Gastrocnemius medialis (tissue), 4 donors: ENCODE measurements around the gene HNRNPU. TPM values are rescaled to one million over a fixed set of nuclear protein-coding genes. Genes with fewer than 3 reads are reported as not detected.

Experiments used
- ATAC-seq, 2 donors: fragments of 150-250 bp; one replicate each; pipeline ENCODE4 v1.9.1; 2016
- DNase-seq, 2 donors: peaks; one replicate each; pipeline ENCODE4 v3.0.0-alpha.2; 2019
- H3K27ac ChIP-seq, 4 donors: fragments of 200-600 bp; sonication (generic); 1 replicate in 1 of 4; 2 replicates in 3 of 4; pipeline ENCODE4 v1.5.1; 2016 to 2018; ENCODE audit warnings: mild to moderate bottlenecking in 2 of 4, moderate library complexity in 1 of 4
- H3K27me3 ChIP-seq, 3 donors: fragments of 200-600 bp; sonication (generic) in 2 of 3; 1 replicate in 1 of 3; 2 replicates in 2 of 3; pipeline versions ENCODE4 v1.5.1 to v1.6.0; 2016 to 2019; ENCODE audit warnings: mild to moderate bottlenecking in 1 of 3, moderate library complexity in 1 of 3
- H3K36me3 ChIP-seq, 2 donors: fragments of 200-600 bp; sonication (generic) in 1 of 2; one replicate each; pipeline ENCODE4 v1.5.1; 2017 to 2018
- H3K4me1 ChIP-seq, 2 donors: fragments of 200-600 bp; sonication (generic) in 1 of 2; one replicate each; pipeline ENCODE4 v1.5.1; 2016 to 2017; ENCODE audit warnings: mild to moderate bottlenecking in 2 of 2
- H3K4me3 ChIP-seq, 4 donors: fragments of 200-600 bp; sonication (generic) in 3 of 4; 1 replicate in 1 of 4; 2 replicates in 3 of 4; pipeline ENCODE4 v1.5.1; 2016 to 2019; ENCODE audit warnings: mild to moderate bottlenecking in 2 of 4
- H3K9me3 ChIP-seq, 3 donors: fragments of 200-600 bp; sonication (generic) in 2 of 3; 1 replicate in 1 of 3; 2 replicates in 2 of 3; pipeline ENCODE4 v1.5.1; 2016 to 2019
- POLR2A ChIP-seq, 2 donors: fragments of 450-650 bp; IDR thresholded peaks; one replicate each; pipeline ENCODE4 v1.6.1; 2017; ENCODE audit warnings: antibody characterized with exemption in 2 of 2, mild to moderate bottlenecking in 2 of 2, moderate library complexity in 2 of 2
- in situ Hi-C, 4 donors: fragments of 200-750 bp; cut with MboI; loops; one replicate each; pipeline versions ENCODE4 v1.15.0 to v1.8.0; 2017; ENCODE audit warnings: low sequenced_read_pairs in 4 of 4
- intact Hi-C: fragments of 100-400 bp; cut with DNase I; formaldehyde crosslinking; loops from one replicate; pipeline ENCODE4 v1.15.1; 2023; ENCODE audit warnings: low total_unique reads
- total RNA-seq, 4 donors: library from RNA; depleted of rRNA; stranded (reverse); fragments of >200 nt; gene quantifications; one replicate each; pipeline versions ENCODE4 v1.1.0 to v1.2.3, GENCODE V29; 2016
- TF ChIP-seq, protein P1 (sequence below), 5 experiments: fragments of 450-650 bp in 3 of 5; fragments of 200-600 bp in 2 of 5; sonication (generic) in 2 of 5; IDR thresholded peaks in 4 of 5; conservative IDR thresholded peaks in 1 of 5; 1 replicate in 4 of 5; 2 replicates in 1 of 5; pipeline ENCODE4 v1.5.1; 2016 to 2019; ENCODE audit warnings: antibody characterized with exemption in 5 of 5, mild to moderate bottlenecking in 3 of 5, moderate library complexity in 3 of 5

HNRNPU gene
- total RNA-seq, 4 donors from 2014 or later: 167 to 243 (median 207) TPM

DNA sequence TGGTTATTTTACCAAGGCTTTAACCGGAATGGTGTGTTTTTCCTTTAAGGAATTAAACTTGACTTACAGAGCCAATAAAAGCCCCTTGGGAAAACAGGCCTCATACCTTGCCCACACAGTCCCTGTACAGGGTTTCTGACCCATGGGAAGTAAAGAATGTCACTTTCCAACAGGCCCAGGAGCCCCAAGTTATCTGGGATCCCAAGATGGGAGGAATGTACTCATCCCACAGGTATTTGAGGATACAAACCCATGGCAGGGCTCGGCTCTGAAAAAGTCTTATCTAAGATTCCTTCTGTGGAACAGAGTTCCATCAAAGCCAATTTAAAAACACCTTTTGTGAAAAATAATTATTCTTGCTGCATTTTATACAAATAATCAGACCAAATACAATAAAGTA lies 44.2 kb downstream of the HNRNPU start:
- no peaks in the 10 kb centered on the region for H3K4me1 ChIP-seq
- no peak overlapping the region for H3K4me3 ChIP-seq
- no peaks in the 10 kb centered on the region for H3K36me3 ChIP-seq
- no peak for TF ChIP-seq POLR2A (IDR thresholded peaks at IDR 0.05)
- TF ChIP-seq, protein P1, sequence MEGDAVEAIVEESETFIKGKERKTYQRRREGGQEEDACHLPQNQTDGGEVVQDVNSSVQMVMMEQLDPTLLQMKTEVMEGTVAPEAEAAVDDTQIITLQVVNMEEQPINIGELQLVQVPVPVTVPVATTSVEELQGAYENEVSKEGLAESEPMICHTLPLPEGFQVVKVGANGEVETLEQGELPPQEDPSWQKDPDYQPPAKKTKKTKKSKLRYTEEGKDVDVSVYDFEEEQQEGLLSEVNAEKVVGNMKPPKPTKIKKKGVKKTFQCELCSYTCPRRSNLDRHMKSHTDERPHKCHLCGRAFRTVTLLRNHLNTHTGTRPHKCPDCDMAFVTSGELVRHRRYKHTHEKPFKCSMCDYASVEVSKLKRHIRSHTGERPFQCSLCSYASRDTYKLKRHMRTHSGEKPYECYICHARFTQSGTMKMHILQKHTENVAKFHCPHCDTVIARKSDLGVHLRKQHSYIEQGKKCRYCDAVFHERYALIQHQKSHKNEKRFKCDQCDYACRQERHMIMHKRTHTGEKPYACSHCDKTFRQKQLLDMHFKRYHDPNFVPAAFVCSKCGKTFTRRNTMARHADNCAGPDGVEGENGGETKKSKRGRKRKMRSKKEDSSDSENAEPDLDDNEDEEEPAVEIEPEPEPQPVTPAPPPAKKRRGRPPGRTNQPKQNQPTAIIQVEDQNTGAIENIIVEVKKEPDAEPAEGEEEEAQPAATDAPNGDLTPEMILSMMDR (IDR thresholded peaks at IDR 0.05 in 4 of 5, conservative IDR thresholded peaks at IDR 0.05 in 1 of 5): no peak
- no peaks in the 10 kb centered on the region for H3K9me3 ChIP-seq
- no peaks in the 10 kb centered on the region for H3K27me3 ChIP-seq
- ATAC-seq: no peak
- intact Hi-C loops (no loop called here), in situ Hi-C loops (loop anchor here in 1 of 4 donors (10.0 kb wide), 1 partner anchor 55 kb away; no protein-coding TSS in a partner anchor)
- no peak overlapping the region for H3K27ac ChIP-seq
- no peak for DNase-seq

DNA sequence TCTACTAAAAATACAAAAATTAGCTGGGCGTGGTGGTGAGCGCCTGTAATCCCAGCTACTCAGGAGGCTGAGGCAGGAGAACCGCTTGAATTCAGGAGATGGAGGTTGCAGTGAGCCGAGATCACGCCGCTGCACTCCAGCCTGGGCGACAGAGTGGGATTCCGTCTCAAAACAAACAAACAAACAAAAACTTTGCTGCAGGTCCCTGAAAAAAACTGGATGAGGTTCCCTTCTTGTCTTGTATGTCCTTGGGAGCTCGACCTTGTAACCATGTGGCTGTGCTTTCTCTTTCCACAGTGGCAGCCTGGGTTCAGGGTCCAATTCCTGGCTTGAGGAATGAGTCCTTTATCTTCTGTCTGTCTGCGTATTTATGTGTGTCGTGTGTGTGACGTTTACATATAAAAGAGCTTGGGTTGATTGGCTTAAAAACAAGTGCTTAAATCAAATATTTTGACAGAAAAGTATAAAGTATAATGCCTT lies 46.9 kb downstream of the HNRNPU start:
- Histone ChIP-seq H3K4me1 (no peaks in the 10 kb centered on the region), H3K9me3 (no peaks in the 10 kb centered on the region), H3K36me3 (no peaks in the 10 kb centered on the region), H3K27me3 (peaks cover 0 to 7% (median 0%) of the 10 kb centered on the region in 3 donors), H3K27ac (no peak overlapping the region), H3K4me3 (no peak overlapping the region)
- intact Hi-C loops (no loop called here), in situ Hi-C loops (no loop called here)
- DNase-seq (no peak), ATAC-seq (no peak)
- no peak for TF ChIP-seq POLR2A (IDR thresholded peaks at IDR 0.05)
- TF ChIP-seq, protein P1 (IDR thresholded peaks at IDR 0.05 in 4 of 5, conservative IDR thresholded peaks at IDR 0.05 in 1 of 5): no peak

DNA sequence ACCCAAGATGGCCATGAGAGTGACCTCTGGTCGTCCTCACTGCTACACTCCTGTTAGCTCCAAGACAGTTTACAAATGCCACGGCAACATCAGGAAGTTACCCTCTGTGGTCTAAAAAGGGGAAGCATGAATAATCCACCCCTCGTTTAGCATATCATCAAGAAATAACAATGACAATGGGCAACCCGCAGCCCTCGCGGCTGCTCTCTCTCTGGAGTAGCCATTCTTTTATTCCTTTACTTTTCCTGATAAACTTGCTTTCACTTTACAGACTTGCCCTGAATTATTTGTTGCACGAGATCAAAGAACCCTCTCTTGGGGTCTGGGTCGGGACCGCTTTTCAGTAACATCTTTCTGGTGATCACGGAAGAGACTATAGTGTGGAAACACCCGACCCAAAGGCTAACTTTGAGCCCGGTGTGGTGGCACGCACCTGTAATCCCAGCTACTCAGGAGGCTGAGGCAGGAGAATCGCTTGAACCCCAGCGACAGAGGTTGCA lies 48.7 kb downstream of the HNRNPU start:
- TF ChIP-seq POLR2A (IDR thresholded peaks at IDR 0.05): no peak
- TF ChIP-seq, protein P1 (IDR thresholded peaks at IDR 0.05 in 4 of 5, conservative IDR thresholded peaks at IDR 0.05 in 1 of 5): no peak
- no peaks in the 10 kb centered on the region for H3K4me1 ChIP-seq
- no peaks in the 10 kb centered on the region for H3K9me3 ChIP-seq
- no peak for ATAC-seq
- in situ Hi-C loops (no loop called here), intact Hi-C loops (no loop called here)
- DNase-seq: no peak
- no peaks in the 10 kb centered on the region for H3K36me3 ChIP-seq
- peaks cover 0 to 7% (median 0%) of the 10 kb centered on the region in 3 donors for H3K27me3 ChIP-seq
- H3K27ac ChIP-seq: no peak overlapping the region
- no peak overlapping the region for H3K4me3 ChIP-seq

DNA sequence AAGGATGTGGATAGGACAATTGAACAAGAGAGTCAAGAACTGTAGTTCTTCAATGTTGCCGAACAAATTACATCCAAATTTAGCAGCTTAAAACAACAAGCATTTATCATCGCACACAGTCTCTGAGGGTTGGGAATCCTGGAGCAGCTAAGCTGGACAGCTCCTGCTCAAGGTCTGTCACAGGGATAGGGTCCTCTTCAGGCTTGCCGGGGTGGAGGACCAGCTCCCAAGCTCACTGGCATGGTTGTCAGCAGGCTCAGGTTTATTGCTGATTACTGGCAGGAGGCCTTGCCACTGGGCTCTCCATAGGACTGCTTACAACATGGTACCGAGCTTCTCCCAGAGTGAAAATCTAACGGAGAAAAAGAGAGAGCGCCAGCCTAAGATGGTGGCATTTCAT lies 51.0 kb downstream of the HNRNPU start:
- in situ Hi-C loops (no loop called here), intact Hi-C loops (no loop called here)
- no peak for DNase-seq
- no peak for ATAC-seq
- Histone ChIP-seq H3K27ac (no peak overlapping the region), H3K9me3 (no peaks in the 10 kb centered on the region), H3K27me3 (peaks cover 0 to 7% (median 0%) of the 10 kb centered on the region in 3 donors), H3K4me1 (no peaks in the 10 kb centered on the region), H3K36me3 (no peaks in the 10 kb centered on the region), H3K4me3 (no peak overlapping the region)
- TF ChIP-seq POLR2A (IDR thresholded peaks at IDR 0.05): no peak
- TF ChIP-seq, protein P1 (IDR thresholded peaks at IDR 0.05 in 4 of 5, conservative IDR thresholded peaks at IDR 0.05 in 1 of 5): no peak

DNA sequence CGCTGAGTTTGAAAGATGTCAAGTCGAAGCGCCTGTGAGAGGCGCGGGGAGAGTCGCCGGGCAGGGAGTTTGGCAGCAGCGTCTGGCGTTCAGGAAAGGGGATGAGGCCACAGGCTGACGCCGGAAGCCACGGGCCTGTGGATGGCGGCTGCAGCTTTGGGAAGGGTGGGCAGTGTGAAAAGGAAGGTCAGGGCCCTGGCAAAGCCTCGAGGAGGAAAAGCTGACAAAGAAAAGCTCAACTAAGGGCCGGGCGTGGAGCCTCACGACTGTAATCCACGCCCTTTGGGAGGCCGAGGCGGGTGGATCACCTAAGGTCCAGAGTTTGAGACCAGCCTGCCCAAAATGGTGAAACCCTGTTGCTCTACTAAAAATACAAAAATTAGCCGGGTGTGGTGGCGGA lies 54.1 kb downstream of the HNRNPU start:
- DNase-seq (no peak), ATAC-seq (no peak)
- Histone ChIP-seq H3K9me3 (no peaks in the 10 kb centered on the region), H3K4me1 (no peaks in the 10 kb centered on the region), H3K4me3 (no peak overlapping the region), H3K27me3 (peaks cover 0 to 7% (median 0%) of the 10 kb centered on the region in 3 donors), H3K27ac (no peak overlapping the region), H3K36me3 (no peaks in the 10 kb centered on the region)
- intact Hi-C loops: no loop called here
- in situ Hi-C loops: no loop called here
- TF ChIP-seq, protein P1 (IDR thresholded peaks at IDR 0.05 in 4 of 5, conservative IDR thresholded peaks at IDR 0.05 in 1 of 5): no peak
- TF ChIP-seq POLR2A (IDR thresholded peaks at IDR 0.05): no peak
